Activated T-helper 1 cell treated with anti-CD3 and anti-CD28 coated beads, Interleukin-2, amount 50 U/mL, for 16 hours (primary cell): Measurements from ENCODE around the gene CEP72.
"Not testable (repeated sequence)": the region's sequence is repeated elsewhere in the genome, so short reads cannot be mapped to it uniquely, and the experiment has no call there.

Experiments
- DNase-seq, 2 donors: peaks; one replicate each; pipeline ENCODE4 v3.0.0-alpha.2; 2020; ENCODE audit warnings: low read depth in 1 of 2, low spot score in 1 of 2

The CEP72 gene

DNA sequence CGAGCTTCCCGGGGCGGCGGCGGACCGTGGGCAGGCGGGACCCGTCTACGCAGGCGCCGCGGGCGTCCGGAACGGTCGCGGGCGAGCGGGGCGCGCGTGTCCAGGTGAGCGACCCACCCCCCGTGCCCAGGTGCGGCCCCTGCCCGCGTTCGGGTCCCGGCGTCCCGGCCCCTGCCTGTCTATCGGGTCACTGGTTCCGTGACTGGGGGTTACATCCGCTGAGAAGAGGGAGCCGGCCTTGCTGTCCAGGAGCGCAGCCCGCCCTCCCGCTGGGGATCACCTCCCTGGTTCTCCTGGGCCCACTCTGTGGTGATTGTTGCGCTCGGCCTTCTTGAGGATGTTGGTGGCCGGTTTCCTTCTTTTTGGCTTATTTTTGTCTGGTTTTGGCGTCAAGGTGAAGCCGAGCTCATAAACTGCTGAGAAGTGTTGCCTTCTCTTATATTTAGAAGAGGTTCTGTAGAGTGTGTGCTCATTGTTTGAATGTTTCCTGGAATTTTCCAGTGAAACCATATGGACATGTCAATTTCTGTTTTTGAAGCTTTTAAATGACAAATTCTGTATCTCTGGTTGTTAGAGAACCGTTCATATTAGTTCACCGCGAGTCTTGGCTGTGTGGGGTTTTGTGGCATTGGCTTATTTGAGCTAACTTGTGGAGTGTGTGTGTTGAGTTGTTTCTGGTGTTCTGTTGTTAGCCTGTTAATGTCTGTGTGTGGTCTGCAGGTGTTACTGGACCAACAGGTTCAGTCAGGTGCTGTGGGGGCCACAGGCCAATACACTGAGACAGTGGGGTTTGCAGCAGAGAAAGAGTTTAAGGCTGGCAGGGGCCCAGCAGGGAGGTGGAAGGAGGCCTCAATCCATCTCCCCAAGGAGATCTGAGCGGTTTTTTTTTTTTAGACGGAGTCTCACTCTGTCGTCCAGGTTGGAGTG, 621 bp downstream of the CEP72 start:
- DNase-seq, result no peak

GRCh38 chr5:616484-617039, 4.4 kb downstream of the CEP72 start:
- no peak for DNase-seq

GRCh38 chr5:617896-618295, 5.8 kb downstream of the CEP72 start:
- no peak for DNase-seq

DNA sequence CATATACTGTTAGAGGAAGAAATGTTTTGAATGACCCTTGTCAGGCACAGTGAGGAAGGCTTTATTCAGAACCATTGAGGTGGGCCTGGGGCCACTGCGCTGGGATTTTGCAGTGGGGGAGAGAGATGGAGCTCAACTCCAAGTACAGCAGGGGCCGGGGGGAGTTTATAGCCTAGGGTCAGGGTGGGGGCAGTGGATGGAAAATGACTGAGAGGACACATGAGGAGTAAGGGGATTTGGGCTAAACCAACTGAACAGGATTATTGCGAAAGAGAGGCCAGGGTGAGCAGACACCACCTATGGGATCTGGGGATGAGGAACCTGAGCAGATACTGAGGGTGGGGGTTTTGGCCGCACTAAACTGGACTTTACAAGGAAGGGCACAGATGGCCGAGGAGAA, 6.3 kb downstream of the CEP72 start:
- no peak for DNase-seq

- DNase-seq, result no peak
These were observed 7.3 kb downstream of the CEP72 start for GRCh38 chr5:619444-619843.

DNA sequence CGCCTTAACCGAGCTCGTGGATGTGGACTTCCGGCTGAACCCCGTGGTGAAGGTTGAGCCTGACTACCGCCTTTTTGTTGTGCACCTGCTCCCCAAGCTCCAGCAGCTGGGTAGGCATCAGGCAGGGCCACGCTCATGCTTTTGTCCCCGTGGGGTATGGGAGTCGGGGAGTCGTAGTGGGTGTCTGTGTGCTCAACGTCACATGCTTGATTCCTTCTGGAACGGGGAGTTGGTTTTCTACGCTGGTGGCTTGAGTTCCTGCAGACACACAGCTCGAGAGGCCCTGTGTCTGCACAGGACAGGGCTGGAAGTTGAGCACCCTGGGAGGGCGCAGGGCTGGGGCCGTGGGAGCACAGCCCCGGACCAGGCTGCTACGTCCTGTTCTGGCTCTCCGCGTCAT, 8.0 kb downstream of the CEP72 start:
- no peak for DNase-seq

- DNase-seq, result no peak
These were observed 8.5 kb downstream of the CEP72 start for GRCh38 chr5:620586-621180.

DNA sequence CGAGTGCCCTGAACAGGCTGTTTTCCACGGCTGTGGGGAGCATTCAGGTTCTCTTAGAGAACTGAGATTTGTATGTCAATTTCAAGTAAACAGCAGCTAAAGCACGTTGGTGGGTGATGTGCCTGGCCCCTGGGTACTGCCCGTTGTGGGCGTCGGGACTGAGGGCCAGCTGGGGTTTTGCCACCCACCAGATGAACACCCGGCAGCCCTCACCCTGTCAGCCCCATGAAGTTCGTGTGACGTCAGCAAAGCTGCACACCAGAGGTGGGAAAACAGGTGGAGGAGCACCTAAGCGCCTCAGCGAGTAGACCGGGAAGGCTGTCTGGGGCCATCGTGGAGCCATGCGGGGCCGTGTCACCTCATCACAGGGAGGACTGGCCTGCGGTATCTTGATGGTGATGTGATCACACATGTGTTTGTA, 9.2 kb downstream of the CEP72 start:
- no peak for DNase-seq

DNA sequence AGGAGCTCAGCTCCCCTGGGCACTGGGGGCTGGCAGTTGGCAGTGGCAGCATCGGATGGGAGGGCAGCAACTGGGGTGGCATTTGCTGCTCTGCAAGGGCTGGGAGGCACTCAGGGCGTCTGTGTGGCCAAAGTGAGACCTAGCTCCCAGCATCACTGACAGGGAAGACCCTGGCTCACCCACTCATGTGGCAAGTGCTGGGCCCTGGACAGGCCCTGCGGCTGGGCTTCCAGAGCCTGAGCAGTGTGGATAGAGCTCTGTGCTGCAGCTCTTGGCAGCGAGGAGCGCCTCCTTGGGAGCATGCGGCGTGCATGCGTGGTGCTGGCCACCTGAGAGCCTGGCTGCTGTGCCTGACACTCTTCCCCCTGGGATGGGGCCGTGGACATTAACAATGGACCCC, 10.2 kb downstream of the CEP72 start:
- no peak for DNase-seq

GRCh38 chr5:622946-623522, 10.9 kb downstream of the CEP72 start:
- no peak for DNase-seq

GRCh38 chr5:623531-623930, 11.4 kb downstream of the CEP72 start:
- DNase-seq, result no peak

- no peak for DNase-seq
These were observed 12.2 kb downstream of the CEP72 start for GRCh38 chr5:624118-624950.

- DNase-seq, result no peak
These were observed 12.8 kb downstream of the CEP72 start for GRCh38 chr5:624951-625230.

- no peak for DNase-seq
These were observed 13.4 kb downstream of the CEP72 start for GRCh38 chr5:625516-625915.

DNA sequence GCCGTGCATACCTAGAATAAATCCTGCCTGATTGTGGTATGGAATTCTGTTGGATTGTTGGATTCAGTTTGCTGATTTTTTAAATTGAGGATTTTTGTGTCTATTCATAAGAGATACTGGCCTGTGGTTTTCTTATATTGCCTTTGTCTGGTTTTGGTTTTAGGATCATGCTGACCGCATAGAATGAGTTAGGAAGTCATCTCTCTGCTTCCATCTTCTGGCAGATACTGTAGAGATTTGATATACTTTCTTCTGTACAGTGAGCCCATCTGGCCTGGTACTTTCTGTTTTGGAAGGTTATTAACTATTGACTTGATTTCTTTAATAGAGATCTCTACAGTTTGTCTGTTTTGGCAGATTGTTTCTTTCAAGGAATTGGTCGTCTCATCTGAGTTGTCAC, 14.7 kb downstream of the CEP72 start:
- DNase-seq, result no peak

- DNase-seq, result no peak
These were observed 15.7 kb downstream of the CEP72 start for GRCh38 chr5:627840-628239.

DNA sequence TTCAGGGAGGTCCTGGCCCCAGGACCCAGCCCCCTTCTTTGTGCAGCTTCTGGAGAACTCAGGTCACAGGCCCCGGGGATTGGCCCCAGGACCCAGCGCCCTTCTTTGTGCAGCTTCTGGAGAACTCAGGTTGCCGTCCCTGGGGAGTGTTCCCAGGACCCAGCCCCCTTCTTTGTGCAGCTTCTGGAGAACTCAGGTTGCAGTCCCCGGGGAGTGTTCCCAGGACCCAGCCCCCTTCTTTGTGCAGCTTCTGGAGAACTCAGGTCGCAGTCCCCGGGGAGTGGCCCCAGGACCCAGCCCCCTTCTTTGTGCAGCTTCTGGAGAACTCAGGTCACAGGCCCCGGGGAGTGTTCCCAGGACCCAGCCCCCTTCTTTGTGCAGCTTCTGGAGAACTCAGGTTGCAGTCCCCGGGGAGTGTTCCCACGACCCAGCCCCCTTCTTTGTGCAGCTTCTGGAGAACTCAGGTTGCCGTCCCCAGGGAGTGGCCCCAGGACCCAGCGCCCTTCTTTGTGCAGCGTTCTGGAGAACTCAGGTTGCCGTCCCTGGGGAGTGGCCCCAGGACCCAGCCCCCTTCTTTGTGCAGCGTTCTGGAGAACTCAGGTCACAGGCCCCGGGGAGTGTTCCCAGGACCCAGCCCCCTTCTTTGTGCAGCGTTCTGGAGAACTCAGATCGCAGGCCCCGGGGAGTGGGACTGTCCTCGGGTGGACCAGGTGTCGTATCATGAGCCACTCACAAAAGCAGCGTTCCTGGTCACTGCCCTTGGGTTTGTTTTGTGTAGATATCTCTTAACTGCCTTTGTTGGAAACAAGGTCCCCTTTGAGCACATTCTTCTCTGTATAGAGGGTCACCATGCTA, 16.4 kb downstream of the CEP72 start:
- DNase-seq, result not testable (repeated sequence)

DNA sequence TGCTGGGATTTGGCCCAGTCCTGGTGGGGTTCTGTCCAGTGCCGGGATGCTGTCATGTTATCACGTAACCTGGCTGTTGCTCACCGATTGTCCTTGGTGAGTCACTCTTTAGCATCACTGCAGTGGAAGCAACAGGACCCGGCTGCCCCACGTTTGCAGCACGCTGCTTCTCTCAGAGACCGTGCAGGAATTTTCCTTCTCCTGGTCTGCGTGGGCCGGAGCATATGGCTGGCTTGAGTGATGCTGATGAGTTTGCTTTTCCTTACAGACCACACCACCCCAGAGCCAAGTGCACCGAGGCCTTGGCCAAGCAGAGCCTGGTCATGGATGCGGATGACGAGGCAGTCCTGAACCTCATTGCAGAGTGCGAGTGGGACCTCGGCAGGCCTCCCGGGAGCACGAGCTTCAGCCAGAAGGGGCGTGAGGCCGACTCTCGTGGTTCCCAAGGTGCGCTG, 21.4 kb downstream of the CEP72 start:
- DNase-seq, result no peak

- no peak for DNase-seq
These were observed 22.1 kb downstream of the CEP72 start for GRCh38 chr5:634191-634590.

- no peak for DNase-seq
These were observed 23.3 kb downstream of the CEP72 start for GRCh38 chr5:635306-636055.
